Measurements from ENCODE around the gene CD2. TPM values are rescaled to one million over a fixed set of nuclear protein-coding genes. Genes with fewer than 3 reads are reported as not detected.

The CD2 gene
- total and polyA plus RNA-seq, 2 donors from 2014 or later: 0.97 to 12.1 TPM

GRCh38 chr1:116708255-116708900, 45.9 kb upstream of the CD2 start:
- no peak for TF ChIP-seq CTCF (IDR thresholded peaks at IDR 0.05; ENCODE audit: borderline replicate concordance, extremely low read depth, insufficient read depth)
- DNase-seq: no peak
- H3K9me3 ChIP-seq (ENCODE audit: control insufficient read depth in 2 of 3, insufficient read depth in 1 of 3, low read length in 3 of 3): no peaks in the 10 kb centered on the region
- H3K27ac ChIP-seq (ENCODE audit: low read depth in 2 of 2, low read length in 2 of 2): no peak overlapping the region
- no peak overlapping the region for H3K9ac ChIP-seq (ENCODE audit: low read length in 3 of 3)
- FAIRE-seq: no peak
- H3K36me3 ChIP-seq (ENCODE audit: control insufficient read depth in 2 of 3, insufficient read depth in 3 of 3, low read length in 3 of 3): no peaks in the 10 kb centered on the region
- H3K4me3 ChIP-seq (ENCODE audit: low read length in 3 of 3): no peak overlapping the region
- H3K4me1 ChIP-seq (ENCODE audit: control insufficient read depth in 2 of 3, insufficient read depth in 2 of 3, low read depth in 1 of 3, low read length in 3 of 3): no peaks in the 10 kb centered on the region
- H3K27me3 ChIP-seq (ENCODE audit: control insufficient read depth, insufficient read depth, low read length): no peaks in the 10 kb centered on the region
- intact Hi-C loops (cut with DNase I): no loop called here

- DNase-seq (no peak), FAIRE-seq (no peak)
- Histone ChIP-seq H3K9ac (ENCODE audit: low read length in 3 of 3) (no peak overlapping the region), H3K4me3 (ENCODE audit: low read length in 3 of 3) (no peak overlapping the region), H3K4me1 (ENCODE audit: control insufficient read depth in 2 of 3, insufficient read depth in 2 of 3, low read depth in 1 of 3, low read length in 3 of 3) (no peaks in the 10 kb centered on the region), H3K27ac (ENCODE audit: low read depth in 2 of 2, low read length in 2 of 2) (no peak overlapping the region), H3K27me3 (ENCODE audit: control insufficient read depth, insufficient read depth, low read length) (no peaks in the 10 kb centered on the region), H3K36me3 (ENCODE audit: control insufficient read depth in 2 of 3, insufficient read depth in 3 of 3, low read length in 3 of 3) (no peaks in the 10 kb centered on the region), H3K9me3 (ENCODE audit: control insufficient read depth in 2 of 3, insufficient read depth in 1 of 3, low read length in 3 of 3) (no peaks in the 10 kb centered on the region)
- intact Hi-C loops (cut with DNase I): no loop called here
- TF ChIP-seq CTCF (IDR thresholded peaks at IDR 0.05; ENCODE audit: borderline replicate concordance, extremely low read depth, insufficient read depth): no peak
Observed at GRCh38 chr1:116709666-116710167, 44.5 kb upstream of the CD2 start.

- no peaks in the 10 kb centered on the region for H3K4me1 ChIP-seq (ENCODE audit: control insufficient read depth in 2 of 3, insufficient read depth in 2 of 3, low read depth in 1 of 3, low read length in 3 of 3)
- no peaks in the 10 kb centered on the region for H3K9me3 ChIP-seq (ENCODE audit: control insufficient read depth in 2 of 3, insufficient read depth in 1 of 3, low read length in 3 of 3)
- no peaks in the 10 kb centered on the region for H3K36me3 ChIP-seq (ENCODE audit: control insufficient read depth in 2 of 3, insufficient read depth in 3 of 3, low read length in 3 of 3)
- no peak overlapping the region for H3K4me3 ChIP-seq (ENCODE audit: low read length in 3 of 3)
- no peak for DNase-seq
- no peak for TF ChIP-seq CTCF (IDR thresholded peaks at IDR 0.05; ENCODE audit: borderline replicate concordance, extremely low read depth, insufficient read depth)
- no peak overlapping the region for H3K9ac ChIP-seq (ENCODE audit: low read length in 3 of 3)
- no peak for FAIRE-seq
- H3K27ac ChIP-seq (ENCODE audit: low read depth in 2 of 2, low read length in 2 of 2): no peak overlapping the region
- H3K27me3 ChIP-seq (ENCODE audit: control insufficient read depth, insufficient read depth, low read length): no peaks in the 10 kb centered on the region
- intact Hi-C loops (cut with DNase I): no loop called here
Observed at GRCh38 chr1:116710420-116711262, 43.6 kb upstream of the CD2 start.
